Choroid plexus epithelial cell (primary cell): Measurements from ENCODE around the gene PRRC2B.

Experiments
- DNase-seq: peaks from one replicate; pipeline ENCODE4 v3.0.0-alpha.2; 2010; ENCODE audit warnings: low read depth
- H3K4me3 ChIP-seq: 2 replicates; pipeline ENCODE4 v1.5.1; 2011; ENCODE audit warnings: low read depth, mild to moderate bottlenecking, control low read depth, low read length, moderate library complexity
- CTCF ChIP-seq: conservative IDR thresholded peaks from 2 replicates; pipeline ENCODE4 v1.5.1; 2011; ENCODE audit warnings: low read depth, mild to moderate bottlenecking, control low read depth, inconsistent platforms, low read length, moderate library complexity

PRRC2B gene

GRCh38 chr9:131528886-131529505, 135.1 kb downstream of the PRRC2B start:
- no peak for TF ChIP-seq CTCF
- no peak for DNase-seq
- H3K4me3 ChIP-seq, result no peak overlapping the region

GRCh38 chr9:131529597-131530545, 136.0 kb downstream of the PRRC2B start:
- H3K4me3 ChIP-seq, result peak overlapping the region; percentile 85
- DNase-seq, result no peak
- TF ChIP-seq CTCF, result no peak

- H3K4me3 ChIP-seq, result peak overlapping the region; percentile 85
- peak; percentile 41 for DNase-seq
- peak; percentile 37 for TF ChIP-seq CTCF
Measured at GRCh38 chr9:131530546-131530919, 136.6 kb downstream of the PRRC2B start.

GRCh38 chr9:131530920-131531832, 137.3 kb downstream of the PRRC2B start, which contains the start of gene UCK1:
Gene UCK1, minus strand, starts transcription at chr9:131531263. Its CDS starts 89 bp downstream, at chr9:131531174.
- peak; percentile 82 for DNase-seq
- peak within 1 kb of the TSS; percentile 85 for H3K4me3 ChIP-seq
- TF ChIP-seq CTCF, result no peak

GRCh38 chr9:131534721-131535237, 140.9 kb downstream of the PRRC2B start:
- TF ChIP-seq CTCF, result no peak
- no peak for DNase-seq
- no peak overlapping the region for H3K4me3 ChIP-seq

- no peak for TF ChIP-seq CTCF
- DNase-seq, result no peak
- H3K4me3 ChIP-seq, result no peak overlapping the region
Measured at GRCh38 chr9:131537946-131538345, 144.1 kb downstream of the PRRC2B start.
